ENCODE measurements around the gene BTG2.

GRCh38 chr1:203325026-203325417 is 19.7 kb downstream of the BTG2 start:
- no peak for TF ChIP-seq CTCF (IDR thresholded peaks at IDR 0.05; ENCODE audit: poor library complexity)
- no peak for TF ChIP-seq EZH2 (IDR thresholded peaks at IDR 0.05; ENCODE audit: borderline replicate concordance)
